ENCODE results near the gene MRC2.

Gene MRC2

DNA sequence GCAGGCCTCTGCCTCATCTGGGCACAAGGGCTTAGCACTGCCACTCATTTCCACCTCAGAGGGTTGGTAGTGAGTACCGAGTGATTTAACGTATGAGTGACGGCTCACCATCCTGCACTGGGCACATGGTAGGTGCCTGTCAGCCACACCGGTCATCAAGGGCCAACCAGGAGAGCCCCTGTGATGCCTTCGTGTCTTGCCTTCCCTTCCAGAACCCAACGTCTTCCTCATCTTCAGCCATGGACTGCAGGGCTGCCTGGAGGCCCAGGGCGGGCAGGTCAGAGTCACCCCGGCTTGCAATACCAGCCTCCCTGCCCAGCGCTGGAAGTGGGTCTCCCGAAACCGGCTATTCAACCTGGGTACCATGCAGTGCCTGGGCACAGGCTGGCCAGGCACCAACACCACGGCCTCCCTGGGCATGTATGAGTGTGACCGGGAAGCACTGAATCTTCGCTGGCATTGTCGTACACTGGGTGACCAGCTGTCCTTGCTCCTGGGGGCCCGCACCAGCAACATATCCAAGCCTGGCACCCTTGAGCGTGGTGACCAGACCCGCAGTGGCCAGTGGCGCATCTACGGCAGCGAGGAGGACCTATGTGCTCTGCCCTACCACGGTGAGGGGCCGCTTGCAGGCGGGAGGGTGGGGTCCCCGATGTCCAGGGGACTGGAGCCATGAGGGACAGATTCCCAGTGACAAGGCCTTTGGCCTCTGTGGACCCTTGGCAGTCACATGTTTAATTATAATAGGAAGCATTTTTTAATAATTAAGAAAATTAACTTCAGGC is 37.1 kb downstream of the MRC2 start:
- DNase-seq: no peak

DNA sequence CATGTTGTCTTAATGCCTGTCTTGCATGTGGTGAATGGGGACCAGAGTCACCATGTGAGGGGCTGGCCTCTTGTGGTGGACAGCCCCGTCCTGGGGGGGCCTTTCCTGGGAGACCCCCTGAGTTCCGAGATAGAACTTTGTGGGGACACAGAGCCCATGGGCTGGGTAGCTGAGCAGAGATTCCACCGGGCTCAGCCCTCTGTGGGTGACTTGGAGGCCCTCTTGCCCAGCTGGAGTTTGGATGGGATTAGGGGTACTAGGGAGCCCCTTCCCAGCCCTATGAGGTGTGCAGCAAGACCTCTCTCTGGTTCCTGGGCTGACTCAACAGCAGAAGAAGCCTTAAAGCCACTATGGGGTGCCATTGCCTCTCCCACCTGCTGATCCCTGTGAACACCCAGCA is 38.1 kb downstream of the MRC2 start:
- no peak for DNase-seq

DNA sequence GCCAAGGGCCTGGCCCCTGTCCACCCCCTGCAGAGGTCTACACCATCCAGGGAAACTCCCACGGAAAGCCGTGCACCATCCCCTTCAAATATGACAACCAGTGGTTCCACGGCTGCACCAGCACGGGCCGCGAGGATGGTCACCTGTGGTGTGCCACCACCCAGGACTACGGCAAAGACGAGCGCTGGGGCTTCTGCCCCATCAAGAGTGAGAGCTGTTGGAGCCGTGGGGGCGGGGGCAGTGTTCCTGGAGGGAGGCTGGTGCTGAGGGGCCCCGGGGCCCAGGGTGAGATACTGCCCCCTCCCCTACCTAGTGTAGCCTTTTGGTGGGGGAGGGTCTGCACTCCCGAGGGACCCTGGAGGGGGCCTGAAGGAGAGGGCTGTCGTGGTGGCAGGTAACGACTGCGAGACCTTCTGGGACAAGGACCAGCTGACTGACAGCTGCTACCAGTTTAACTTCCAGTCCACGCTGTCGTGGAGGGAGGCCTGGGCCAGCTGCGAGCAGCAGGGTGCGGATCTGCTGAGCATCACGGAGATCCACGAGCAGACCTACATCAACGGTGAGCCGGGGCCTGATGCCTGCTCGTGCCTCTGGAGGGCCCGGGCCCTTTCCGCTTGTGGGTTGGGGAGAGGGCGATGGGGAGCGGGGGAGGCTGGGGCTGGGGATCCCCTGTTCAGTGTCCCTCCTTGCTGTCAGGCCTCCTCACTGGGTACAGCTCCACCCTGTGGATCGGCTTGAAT is 38.8 kb downstream of the MRC2 start:
- DNase-seq: no peak

DNA sequence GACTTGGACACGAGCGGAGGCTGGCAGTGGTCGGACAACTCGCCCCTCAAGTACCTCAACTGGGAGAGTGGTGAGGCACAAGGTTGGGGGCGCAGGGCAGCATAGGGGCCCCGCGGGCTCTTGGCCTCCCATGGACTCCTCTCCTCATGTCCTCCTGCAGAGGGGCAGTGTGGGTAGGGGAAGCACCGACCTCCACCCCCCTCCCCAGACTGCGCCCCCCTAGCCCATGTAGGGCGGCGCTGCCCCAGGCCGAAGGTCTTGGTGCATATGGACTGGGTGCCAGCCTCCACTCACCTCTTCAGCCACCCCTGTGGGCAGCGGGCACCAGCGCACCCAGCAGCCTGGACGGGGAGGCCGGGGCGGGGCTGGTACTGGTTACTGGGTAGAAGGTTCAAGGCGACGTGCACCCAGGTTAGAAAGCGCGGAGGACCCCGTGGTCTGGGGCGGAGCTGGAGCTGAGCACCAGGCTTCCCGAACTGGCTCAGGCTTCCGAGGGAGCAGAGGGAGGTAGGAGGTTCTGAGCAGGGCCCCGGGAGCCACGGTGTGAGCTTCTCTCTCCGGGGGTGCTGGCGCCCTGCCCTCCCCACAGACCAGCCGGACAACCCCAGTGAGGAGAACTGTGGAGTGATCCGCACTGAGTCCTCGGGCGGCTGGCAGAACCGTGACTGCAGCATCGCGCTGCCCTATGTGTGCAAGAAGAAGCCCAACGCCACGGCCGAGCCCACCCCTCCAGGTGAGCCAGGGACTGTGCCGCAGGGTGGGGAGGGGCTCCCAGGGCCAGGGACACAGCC is 39.5 kb downstream of the MRC2 start:
- no peak for DNase-seq

DNA sequence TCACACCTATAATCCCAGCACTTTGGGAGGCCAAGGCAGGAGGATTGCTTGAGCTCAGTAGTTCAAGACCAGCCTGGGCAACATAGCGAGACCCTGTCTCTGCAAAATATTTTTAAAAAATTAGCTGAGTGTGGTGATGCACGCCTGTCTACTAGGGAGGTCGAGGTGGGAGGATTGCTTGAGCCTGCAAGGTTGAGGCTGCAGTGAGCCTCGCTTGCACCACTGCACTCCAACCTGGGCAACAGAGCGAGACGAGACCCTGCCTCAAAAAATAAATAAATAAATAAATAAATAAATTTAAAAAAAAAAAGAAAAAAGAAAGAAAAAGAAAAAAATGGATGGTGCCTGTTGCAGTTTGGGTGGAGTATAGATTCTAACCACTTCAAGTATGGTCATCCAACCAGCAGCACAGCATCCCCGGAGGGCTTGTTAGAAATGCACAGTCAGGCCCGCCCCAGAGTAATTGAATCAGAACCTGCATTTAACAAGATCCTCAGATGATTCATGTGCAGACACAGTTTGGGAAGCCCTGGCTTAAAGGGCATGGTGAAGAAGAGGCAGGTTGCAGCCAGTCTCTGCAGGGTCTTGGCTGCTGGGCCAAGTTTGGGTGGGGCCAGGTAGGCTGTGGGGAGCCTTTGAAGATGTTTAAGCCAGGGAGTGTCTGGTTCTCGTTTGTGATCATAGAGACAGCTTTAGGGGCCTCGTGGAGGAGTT is 40.8 kb downstream of the MRC2 start:
- no peak for DNase-seq

DNA sequence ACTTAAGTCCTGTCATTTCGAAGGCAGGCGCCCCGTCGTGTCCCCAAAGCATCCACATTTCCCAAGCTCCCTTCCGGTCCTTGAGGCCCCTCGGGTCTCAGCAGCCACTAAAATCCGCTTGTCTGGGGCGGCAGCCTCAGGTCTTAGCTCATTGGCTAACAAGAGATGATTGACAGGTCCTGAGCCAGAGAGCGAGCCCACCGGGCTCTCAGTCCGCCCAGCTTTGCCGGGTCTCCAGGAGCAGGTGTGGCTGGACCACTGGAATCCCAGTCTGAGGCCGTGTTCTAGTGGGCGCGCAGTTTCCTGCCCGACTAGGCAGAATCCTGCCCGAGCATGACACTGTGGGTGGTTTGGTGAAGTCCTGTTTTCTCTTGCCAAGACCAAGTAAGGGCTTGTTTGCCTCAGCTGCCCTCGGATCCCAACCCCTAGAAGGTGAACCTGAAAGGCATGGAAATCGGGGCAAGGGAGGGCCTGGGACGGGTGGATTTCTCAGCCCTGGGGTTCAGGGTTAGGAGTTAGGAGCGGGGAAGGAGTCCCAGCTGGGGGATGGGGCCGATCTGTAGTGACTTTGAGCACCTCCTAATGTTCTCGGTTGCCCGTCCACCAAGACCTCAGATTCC is 42.8 kb downstream of the MRC2 start:
- no peak for DNase-seq

DNA sequence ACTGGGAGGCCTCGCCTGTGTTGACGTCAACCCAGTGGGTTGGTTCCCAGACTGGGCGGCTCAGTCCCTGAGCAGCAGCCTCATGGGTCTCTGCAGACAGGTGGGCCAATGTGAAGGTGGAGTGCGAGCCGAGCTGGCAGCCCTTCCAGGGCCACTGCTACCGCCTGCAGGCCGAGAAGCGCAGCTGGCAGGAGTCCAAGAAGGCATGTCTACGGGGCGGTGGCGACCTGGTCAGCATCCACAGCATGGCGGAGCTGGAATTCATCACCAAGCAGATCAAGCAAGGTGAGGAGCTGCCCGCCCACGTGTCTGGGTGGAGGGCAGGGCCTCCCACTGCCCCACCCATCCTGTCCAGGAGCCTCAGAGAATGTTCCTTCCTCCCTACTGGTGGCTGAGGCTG is 44.1 kb downstream of the MRC2 start:
- no peak for DNase-seq

DNA sequence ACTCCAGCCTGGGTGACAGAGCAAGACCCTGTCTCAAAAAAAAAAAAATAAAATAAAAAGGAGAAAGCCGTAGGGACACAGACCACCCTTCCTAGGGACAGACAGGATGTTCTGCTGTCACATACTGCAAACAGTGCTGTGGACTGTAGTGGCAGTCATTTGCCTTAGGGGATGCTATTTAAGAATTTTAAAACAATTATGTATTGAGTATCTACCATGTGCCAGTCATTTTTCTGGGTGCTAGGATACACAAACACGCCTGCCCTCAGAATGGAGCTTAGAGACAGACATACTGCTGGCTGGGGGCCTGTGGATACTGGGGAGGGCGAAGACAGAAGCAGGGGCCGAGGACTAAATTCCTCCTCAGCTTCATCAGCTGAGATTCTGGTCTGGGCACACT is 45.5 kb downstream of the MRC2 start:
- no peak for DNase-seq

DNA sequence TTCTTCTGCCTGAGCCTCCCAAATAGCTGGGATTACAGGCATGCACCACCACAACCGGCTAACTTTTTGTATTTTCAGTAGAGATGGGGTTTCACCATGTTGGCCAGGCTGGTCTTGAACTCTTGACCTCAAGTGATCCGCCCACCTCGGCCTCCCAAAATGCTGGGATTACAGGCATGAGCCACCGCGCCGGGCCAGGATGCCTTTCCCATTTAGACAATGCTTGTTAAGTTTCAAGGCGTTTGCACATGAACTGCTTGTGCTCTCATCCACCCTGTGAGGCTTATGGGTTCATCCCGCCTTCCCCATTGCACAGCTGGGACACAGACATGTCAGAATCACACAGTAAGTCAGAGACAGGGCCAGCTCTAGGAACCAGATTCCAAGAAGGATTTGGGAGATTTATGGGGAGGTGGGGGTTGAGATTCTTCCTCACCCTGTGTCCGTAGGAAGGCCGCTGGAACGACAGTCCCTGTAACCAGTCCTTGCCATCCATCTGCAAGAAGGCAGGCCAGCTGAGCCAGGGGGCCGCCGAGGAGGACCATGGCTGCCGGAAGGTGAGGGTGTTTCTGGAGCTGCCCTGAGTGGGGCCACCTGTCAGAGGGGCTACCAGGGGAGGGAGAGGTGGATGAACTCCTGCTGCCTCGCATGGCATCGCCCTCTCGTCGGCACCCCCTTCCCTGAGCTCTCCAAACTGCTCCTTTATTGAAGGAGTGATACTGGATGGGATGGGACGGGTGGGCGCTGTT is 46.3 kb downstream of the MRC2 start:
- no peak for DNase-seq

DNA sequence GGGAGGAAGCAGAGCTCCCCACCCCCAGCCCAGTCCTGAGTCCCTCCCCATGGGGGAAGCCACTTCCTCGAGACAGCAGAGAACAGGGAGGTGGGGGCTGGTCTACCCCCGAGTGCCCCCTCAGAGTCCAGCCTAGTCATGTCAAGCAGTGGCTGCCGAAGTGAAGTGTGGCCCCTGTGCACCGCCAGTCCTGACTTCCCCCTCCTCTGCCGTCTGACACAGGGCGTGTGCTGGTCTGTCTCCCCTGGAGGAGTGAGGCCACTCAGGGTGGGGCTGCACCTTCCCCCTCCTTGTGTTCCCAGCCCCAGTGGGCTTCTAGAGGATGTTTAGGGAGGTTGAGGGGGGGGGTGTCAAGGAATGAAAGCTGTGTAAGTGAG is 46.9 kb downstream of the MRC2 start:
- DNase-seq: no peak

DNA sequence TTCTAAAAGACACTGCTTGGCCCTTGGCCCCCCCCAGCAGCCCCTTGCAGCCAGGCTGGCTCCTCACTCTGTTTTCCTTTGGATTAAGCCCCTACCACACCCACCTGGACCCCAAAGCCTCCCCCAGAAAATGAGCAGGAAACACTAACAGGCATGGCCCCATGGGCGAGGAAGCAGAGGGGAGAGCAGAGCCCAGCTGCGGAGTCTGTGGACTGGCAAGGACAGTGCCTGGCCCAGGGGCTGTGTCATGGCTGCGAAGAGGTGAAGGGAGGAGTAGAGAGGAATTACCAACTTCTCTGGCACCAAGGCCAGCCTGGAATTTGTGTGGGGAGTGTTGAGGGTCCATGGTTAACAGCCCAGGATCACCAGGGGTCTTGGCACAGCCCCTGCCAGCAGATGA is 47.4 kb downstream of the MRC2 start:
- DNase-seq: no peak

DNA sequence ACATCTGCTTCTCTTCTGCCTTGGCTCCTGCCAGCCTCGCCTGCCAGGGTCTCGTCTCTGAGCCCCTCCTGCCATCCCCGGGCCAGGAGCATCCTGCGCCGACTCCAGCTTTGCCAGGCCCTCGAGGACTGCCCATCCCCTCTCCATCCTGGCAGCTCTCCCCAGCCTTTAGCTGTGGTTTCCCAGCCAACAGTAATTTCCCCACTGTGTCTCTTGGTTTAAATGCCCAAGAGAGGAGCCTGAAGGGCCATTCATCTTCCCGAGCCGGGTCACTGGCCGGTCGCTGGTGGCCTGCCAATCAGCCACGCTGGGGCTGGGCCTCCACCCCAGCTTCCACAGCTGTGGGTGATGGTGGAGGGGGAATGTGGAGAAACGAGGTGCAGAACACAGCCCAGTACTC is 47.8 kb downstream of the MRC2 start:
- no peak for DNase-seq

DNA sequence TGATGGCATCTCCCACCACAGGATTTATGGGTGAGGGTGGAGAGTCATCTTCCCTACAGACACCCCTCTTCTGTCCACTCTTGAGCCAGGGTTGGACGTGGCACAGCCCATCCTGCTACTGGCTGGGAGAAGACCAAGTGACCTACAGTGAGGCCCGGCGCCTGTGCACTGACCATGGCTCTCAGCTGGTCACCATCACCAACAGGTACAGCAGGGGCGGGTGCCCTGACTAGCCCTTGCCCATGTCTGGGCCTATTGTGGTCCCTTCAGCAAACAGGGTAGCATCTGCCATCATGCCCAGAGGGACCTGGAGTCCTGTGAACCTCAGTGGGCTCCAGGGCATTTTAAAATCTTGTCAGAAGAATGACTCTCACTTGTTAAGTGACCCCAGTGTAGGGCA is 48.2 kb downstream of the MRC2 start:
- no peak for DNase-seq

DNA sequence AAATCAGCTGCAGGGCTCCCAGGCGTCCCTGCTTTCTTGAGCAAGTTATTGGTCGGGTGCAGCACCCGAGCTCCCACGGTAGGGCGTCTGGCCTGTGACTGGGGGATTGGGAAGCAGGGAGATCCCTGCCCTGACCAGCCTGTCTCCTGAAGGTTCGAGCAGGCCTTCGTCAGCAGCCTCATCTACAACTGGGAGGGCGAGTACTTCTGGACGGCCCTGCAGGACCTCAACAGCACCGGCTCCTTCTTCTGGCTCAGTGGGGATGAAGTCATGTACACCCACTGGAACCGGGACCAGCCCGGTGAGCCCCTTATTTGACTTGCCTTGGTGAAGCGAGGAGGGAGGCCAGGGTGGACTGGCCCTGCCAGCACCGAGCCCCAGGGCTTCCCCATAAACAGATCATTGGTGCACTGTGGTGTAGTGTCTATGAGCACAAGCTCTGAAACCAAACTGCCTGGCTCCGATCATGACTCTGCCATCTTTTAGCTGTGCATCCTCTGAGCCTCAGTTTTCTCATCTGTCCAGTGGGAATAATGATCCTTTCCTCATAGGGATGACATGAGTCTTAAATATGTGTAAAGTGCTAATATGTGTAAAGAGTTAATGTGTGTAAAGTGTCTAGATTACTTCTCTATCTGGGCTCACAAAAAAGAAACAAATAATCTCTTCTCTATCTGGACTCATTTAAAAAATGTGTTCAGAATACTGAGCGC is 48.9 kb downstream of the MRC2 start:
- DNase-seq: no peak

DNA sequence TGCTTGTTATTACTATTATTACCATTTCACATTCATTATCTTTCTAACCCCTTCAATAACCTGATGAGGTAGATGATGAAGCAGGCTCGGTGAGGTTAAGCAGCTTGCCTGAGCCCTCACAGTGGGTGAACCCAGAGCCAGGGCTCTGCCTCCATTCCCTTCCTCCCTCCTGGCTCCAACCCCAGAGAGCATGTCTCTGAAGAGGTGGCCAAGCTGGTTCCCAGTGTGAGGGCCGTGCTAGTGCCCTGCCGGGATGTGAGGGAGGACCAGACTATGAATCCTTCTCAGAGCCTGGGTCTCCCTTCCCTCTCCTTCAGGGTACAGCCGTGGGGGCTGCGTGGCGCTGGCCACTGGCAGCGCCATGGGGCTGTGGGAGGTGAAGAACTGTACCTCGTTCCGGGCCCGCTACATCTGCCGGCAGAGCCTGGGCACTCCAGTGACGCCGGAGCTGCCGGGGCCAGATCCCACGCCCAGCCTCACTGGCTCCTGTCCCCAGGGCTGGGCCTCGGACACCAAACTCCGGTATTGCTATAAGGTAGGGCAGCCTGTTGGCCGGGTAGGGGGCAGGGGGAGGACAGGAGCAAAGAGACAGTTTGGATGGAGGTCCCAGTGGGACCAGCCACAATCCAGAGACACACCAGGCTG is 49.6 kb downstream of the MRC2 start:
- no peak for DNase-seq

DNA sequence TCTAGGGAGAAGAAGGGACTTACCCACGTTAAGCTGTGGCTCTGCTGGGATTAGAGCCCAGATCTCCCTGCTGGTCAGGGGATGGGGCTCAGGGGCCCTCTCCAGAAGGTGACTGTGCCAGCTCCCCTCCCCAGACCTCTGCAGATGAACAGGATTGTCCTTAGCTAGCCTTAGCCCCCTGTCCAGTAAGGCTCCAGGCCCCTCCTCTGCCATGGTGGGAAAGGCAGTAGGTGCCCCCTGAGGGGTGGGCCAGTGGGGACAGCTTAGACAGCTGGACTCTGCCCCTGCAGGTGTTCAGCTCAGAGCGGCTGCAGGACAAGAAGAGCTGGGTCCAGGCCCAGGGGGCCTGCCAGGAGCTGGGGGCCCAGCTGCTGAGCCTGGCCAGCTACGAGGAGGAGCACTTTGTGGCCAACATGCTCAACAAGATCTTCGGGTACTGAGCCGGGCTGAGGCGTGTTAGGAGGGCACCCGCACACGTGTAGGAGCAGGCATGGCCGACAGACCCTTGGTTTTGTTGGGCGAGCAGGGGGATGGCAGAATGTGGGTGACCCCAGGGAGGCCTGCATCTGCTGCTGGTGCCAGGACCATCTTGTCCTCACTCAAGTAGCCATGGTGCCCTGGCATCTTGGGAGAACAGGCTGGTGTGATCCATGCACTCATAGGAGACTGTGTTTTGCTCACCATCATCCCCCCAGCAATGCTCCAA is 50.9 kb downstream of the MRC2 start:
- DNase-seq: no peak

DNA sequence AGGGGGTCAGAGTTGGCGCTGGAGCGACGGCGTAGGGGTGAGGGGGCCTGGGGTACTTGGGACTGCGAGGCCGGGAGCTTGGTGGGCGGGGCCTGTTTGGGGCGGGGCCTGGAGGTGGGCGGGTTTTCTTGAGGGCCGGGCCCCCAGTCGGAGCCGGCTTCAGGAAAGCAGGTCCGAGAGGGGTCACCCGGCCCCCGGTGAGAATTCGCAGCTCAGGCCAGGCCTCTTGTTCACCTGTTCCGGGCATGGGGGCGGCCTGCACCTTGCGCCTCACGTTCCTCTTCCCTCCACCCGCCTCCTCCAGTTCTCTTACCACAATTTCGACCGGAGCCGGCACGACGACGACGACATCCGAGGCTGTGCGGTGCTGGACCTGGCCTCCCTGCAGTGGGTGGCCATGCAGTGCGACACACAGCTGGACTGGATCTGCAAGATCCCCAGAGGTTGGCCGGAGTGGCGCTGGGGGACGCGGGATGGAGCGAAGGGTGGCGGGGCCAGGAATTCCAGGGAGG is 52.5 kb downstream of the MRC2 start:
- DNase-seq: no peak

DNA sequence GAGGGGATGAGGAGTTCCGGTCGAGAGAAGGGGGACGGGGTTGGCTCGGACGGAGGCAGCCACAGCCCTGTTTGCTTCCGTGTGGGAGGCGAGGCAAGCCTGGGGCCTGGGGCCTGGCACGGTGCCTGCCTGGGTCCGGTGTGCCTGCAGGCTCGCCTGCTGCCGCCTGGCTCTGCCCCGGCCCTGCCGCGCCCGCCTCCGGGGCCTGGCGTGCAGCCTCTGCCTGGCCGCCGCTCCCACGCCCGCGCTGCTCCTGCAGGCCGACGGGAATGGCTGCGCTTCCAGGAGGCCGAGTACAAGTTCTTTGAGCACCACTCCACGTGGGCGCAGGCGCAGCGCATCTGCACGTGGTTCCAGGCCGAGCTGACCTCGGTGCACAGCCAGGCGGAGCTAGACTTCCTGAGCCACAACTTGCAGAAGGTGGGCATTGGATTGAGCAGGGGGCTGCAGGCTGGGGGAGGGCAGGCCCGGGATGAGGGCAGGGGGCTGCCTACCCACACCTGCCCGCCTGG is 53.1 kb downstream of the MRC2 start:
- DNase-seq: no peak

DNA sequence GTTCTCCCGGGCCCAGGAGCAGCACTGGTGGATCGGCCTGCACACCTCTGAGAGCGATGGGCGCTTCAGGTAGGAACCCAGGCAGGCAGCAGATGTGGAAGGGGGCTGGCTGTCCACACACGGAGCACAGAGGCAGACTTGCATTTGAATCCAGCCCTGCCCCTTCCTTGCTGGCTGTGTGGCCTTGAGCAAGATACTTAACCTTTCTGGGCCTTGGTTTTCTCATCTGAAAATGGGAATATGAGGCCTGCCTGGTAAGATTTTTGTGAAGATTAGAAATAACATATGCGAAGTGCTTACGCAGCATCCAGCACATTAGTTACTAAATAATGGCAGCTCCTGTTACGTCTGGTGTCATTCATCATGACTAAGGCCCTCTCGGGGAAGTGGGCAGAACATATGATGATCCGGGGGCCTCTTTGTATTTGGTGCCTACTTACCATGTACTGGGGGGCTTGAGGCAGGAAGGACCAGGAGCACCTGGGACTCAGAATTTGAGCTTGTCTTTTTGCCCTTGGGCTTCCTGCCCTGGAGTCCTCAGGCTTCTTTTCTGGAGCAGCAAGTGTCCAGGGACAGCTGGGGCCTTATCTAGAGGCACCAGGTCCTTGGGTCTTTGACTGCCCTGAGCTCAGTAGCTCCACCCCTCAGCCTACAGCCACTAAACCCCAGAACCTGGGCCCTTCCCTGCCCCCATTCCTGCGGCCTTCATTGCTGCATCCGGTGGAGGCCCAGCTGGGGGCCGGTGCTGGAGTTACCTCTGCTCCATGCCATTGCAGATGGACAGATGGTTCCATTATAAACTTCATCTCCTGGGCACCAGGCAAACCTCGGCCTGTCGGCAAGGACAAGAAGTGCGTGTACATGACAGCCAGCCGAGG is 53.8 kb downstream of the MRC2 start:
- DNase-seq: peak; percentile 63

Data from hematopoietic multipotent progenitor cell treated with erythropoietin and hydrocortisone succinate and interleukin-3 and kit ligand, for 4 days (in vitro differentiated cells).